Sigmoid colon (tissue), 7 donors: ENCODE measurements around the gene SH3GL2. TPM values are rescaled to one million over a fixed set of nuclear protein-coding genes. Genes with fewer than 3 reads are reported as not detected.

Experiments
- DNase-seq: peaks from one replicate; pipeline ENCODE4 v3.0.0-alpha.2; 2019
- H3K27ac ChIP-seq, 4 donors: fragments of 200-600 bp; sonication (generic); one replicate each; pipeline ENCODE4 v1.5.1; 2016 to 2019; ENCODE audit warnings: mild to moderate bottlenecking in 1 of 4
- H3K27me3 ChIP-seq, 3 donors: fragments of 200-600 bp; sonication (generic); one replicate each; pipeline ENCODE4 v1.5.1; 2019; ENCODE audit warnings: mild to moderate bottlenecking in 1 of 3
- H3K36me3 ChIP-seq, 4 donors: fragments of 200-600 bp; sonication (generic); one replicate each; pipeline ENCODE4 v1.5.1; 2016 to 2019
- H3K4me1 ChIP-seq, 4 donors: fragments of 200-600 bp; sonication (generic); one replicate each; pipeline ENCODE4 v1.5.1; 2017 to 2019
- H3K4me3 ChIP-seq, 4 donors: fragments of 200-600 bp; sonication (generic); one replicate each; pipeline ENCODE4 v1.5.1; 2017 to 2019; ENCODE audit warnings: mild to moderate bottlenecking in 2 of 4, moderate library complexity in 1 of 4
- H3K9me3 ChIP-seq, 4 donors: fragments of 200-600 bp in 3 of 4; sonication (generic) in 3 of 4; one replicate each; pipeline versions ENCODE4 v1.5.1 to v1.6.1; 2013 to 2019
- CTCF ChIP-seq, 4 experiments: fragments of 450-650 bp in 3 of 4; fragments of 200-600 bp in 1 of 4; IDR thresholded peaks; one replicate each; pipeline ENCODE4 v1.5.1; 2016 to 2019; ENCODE audit warnings: antibody characterized with exemption in 4 of 4, mild to moderate bottlenecking in 3 of 4, moderate library complexity in 2 of 4
- EP300 ChIP-seq, 4 donors: sonication (generic); formaldehyde crosslinking; IDR thresholded peaks; one replicate each; pipeline ENCODE4 v1.6.1; 2017; ENCODE audit warnings: antibody characterized with exemption in 4 of 4
- POLR2A ChIP-seq, 2 donors: fragments of 450-650 bp; IDR thresholded peaks; one replicate each; pipeline ENCODE4 v1.6.1; 2016; ENCODE audit warnings: antibody characterized with exemption in 2 of 2, mild to moderate bottlenecking in 2 of 2, moderate library complexity in 2 of 2
- POLR2AphosphoS5 ChIP-seq, 4 donors: sonication (generic); formaldehyde crosslinking; IDR thresholded peaks; one replicate each; pipeline ENCODE4 v1.6.1; 2017; ENCODE audit warnings: antibody characterized with exemption in 4 of 4
- WGBS, 2 donors: extraction: QIAGEN DNeasy Blood & Tissue Kit; methylation state at CpG; one replicate each; pipeline ENCODE4 v1.1.7; 2013; 5-methylcytosine and 5-hydroxymethylcytosine counted together
- intact Hi-C: fragments of 100-400 bp; cut with DNase I; formaldehyde crosslinking; loops from one replicate; pipeline ENCODE4 v1.15.1; 2023
- polyA plus RNA-seq, 3 donors: library from polyadenylated mRNA; stranded (reverse); fragments of 200-250 nt; gene quantifications; one replicate each; pipeline ENCODE4 v1.2.3, GENCODE V29; 2013
- total RNA-seq, 4 donors: library from RNA; depleted of rRNA; stranded (reverse); fragments of >200 nt; gene quantifications; one replicate each; pipeline ENCODE4 v1.1.0, GENCODE V29; 2016
- donor health status: healthy with polysubstance abuse.
- donor health status: Bipolar disorder and iron deficiency.
- donor health status: healthy.

Gene SH3GL2
- total and polyA plus RNA-seq, 7 donors, result 0.23 to 0.82 (median 0.68) TPM

- no peaks in the 10 kb centered on the region for H3K36me3 ChIP-seq
- WGBS, 2 donors, result 84 to 87% methylated on average over 4 of the region's 4 CpGs
- H3K4me1 ChIP-seq, result peaks cover 0 to 4% (median 0%) of the 10 kb centered on the region in 4 donors
- no peaks in the 10 kb centered on the region for H3K9me3 ChIP-seq
- H3K4me3 ChIP-seq, result no peak overlapping the region
- intact Hi-C loops, result loop anchor here (10.0 kb wide), 1 partner anchor 204 kb away; no protein-coding TSS in a partner anchor
- H3K27ac ChIP-seq, result no peak overlapping the region
- peaks cover 0 to 9% (median 0%) of the 10 kb centered on the region in 3 donors for H3K27me3 ChIP-seq
- DNase-seq, result no peak
- no peak for TF ChIP-seq POLR2AphosphoS5 (IDR thresholded peaks at IDR 0.05)
- no peak for TF ChIP-seq EP300 (IDR thresholded peaks at IDR 0.05)
- no peak for TF ChIP-seq CTCF (IDR thresholded peaks at IDR 0.05)
These were observed 231.5 kb downstream of the SH3GL2 start for GRCh38 chr9:17810317-17810716.

- Histone ChIP-seq H3K36me3 (no peaks in the 10 kb centered on the region), H3K27me3 (peaks cover 0 to 9% (median 0%) of the 10 kb centered on the region in 3 donors), H3K4me3 (no peak overlapping the region), H3K9me3 (no peaks in the 10 kb centered on the region), H3K4me1 (peaks cover 0 to 4% (median 0%) of the 10 kb centered on the region in 4 donors), H3K27ac (no peak overlapping the region)
- peak; percentile 70 for DNase-seq
- 15 to 20% methylated on average over 13 of the region's 13 CpGs for WGBS, 2 donors
- no peak for TF ChIP-seq EP300 (IDR thresholded peaks at IDR 0.05)
- no peak for TF ChIP-seq POLR2A (IDR thresholded peaks at IDR 0.05)
- peak; percentile 58 to 86 (median 78) for TF ChIP-seq CTCF (IDR thresholded peaks at IDR 0.05)
- TF ChIP-seq POLR2AphosphoS5 (IDR thresholded peaks at IDR 0.05), result no peak
- intact Hi-C loops, result loop anchor here (1.0 to 10.0 kb wide), 2 partner anchors 204 to 402 kb away; no protein-coding TSS in a partner anchor
These were observed 232.1 kb downstream of the SH3GL2 start for GRCh38 chr9:17810728-17811571.

GRCh38 chr9:17813798-17814197, 234.9 kb downstream of the SH3GL2 start:
- peaks cover 0 to 4% (median 0%) of the 10 kb centered on the region in 4 donors for H3K4me1 ChIP-seq
- no peak overlapping the region for H3K4me3 ChIP-seq
- H3K9me3 ChIP-seq, result no peaks in the 10 kb centered on the region
- no peak overlapping the region for H3K27ac ChIP-seq
- no peak for TF ChIP-seq POLR2A (IDR thresholded peaks at IDR 0.05)
- no peak for TF ChIP-seq POLR2AphosphoS5 (IDR thresholded peaks at IDR 0.05)
- TF ChIP-seq EP300 (IDR thresholded peaks at IDR 0.05), result no peak
- no peak for TF ChIP-seq CTCF (IDR thresholded peaks at IDR 0.05)
- 89 to 92% methylated on average over 4 of the region's 4 CpGs for WGBS, 2 donors
- H3K36me3 ChIP-seq, result no peaks in the 10 kb centered on the region
- DNase-seq, result no peak
- intact Hi-C loops, result loop anchor here (10.0 kb wide), 1 partner anchor 201 kb away; no protein-coding TSS in a partner anchor
- peaks cover 0 to 9% (median 0%) of the 10 kb centered on the region in 3 donors for H3K27me3 ChIP-seq

GRCh38 chr9:17816431-17817027, 237.7 kb downstream of the SH3GL2 start:
- intact Hi-C loops, result loop anchor here (10.0 kb wide), 1 partner anchor 198 kb away; no protein-coding TSS in a partner anchor
- TF ChIP-seq EP300 (IDR thresholded peaks at IDR 0.05) (no peak), POLR2A (IDR thresholded peaks at IDR 0.05) (no peak), POLR2AphosphoS5 (IDR thresholded peaks at IDR 0.05) (no peak), CTCF (IDR thresholded peaks at IDR 0.05) (no peak)
- H3K27ac ChIP-seq, result no peak overlapping the region
- H3K4me1 ChIP-seq, result peaks cover 0 to under 1% (median 0%) of the 10 kb centered on the region in 4 donors
- DNase-seq, result no peak
- WGBS, 2 donors, result 66 to 74% methylated on average over 1 of the region's 1 CpG
- H3K36me3 ChIP-seq, result no peaks in the 10 kb centered on the region
- H3K27me3 ChIP-seq, result no peaks in the 10 kb centered on the region
- H3K4me3 ChIP-seq, result no peak overlapping the region
- H3K9me3 ChIP-seq, result no peaks in the 10 kb centered on the region
